ENCODE results near the gene MAL. TPM values are rescaled to one million over a fixed set of nuclear protein-coding genes. Genes with fewer than 3 reads are reported as not detected.
"Not testable (repeated sequence)": the region's sequence is repeated elsewhere in the genome, so short reads cannot be mapped to it uniquely, and the experiment has no call there.

The MAL gene
- total RNA-seq, 1 donor from 2014 or later: not detected

DNA sequence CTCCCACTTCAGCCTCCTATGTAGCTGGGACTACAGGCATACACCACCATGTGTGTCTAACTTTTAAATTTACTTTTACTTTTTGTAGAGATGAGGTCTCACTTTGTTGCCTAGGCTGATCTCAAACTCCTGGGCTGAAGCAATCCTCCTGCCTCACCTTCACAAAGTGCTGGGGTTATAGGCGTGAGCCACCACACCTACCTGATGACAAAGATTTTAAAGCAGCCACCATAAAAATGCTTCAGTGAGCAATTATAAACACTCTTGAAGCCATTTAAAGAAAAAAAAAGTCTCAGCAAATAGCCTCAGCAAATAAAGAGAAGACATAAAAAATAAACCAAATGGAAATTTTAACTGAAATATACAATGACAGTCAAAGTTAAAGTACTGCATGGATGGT is 60.5 kb downstream of the MAL start:
- Mint-ChIP-seq H3K4me3 (ENCODE audit: unreplicated experiment) (no peak overlapping the region), H3K27ac (ENCODE audit: unreplicated experiment) (no peak overlapping the region), H3K4me1 (ENCODE audit: low read depth) (no peaks in the 10 kb centered on the region), H3K27me3 (ENCODE audit: low read depth) (no peaks in the 10 kb centered on the region), H3K36me3 (ENCODE audit: low read depth) (peaks cover 38% of the 10 kb centered on the region), H3K9me3 (ENCODE audit: low read depth) (peaks cover 4% of the 10 kb centered on the region)
- DNase-seq (ENCODE audit: low spot score): no peak
- TF ChIP-seq, protein P1, sequence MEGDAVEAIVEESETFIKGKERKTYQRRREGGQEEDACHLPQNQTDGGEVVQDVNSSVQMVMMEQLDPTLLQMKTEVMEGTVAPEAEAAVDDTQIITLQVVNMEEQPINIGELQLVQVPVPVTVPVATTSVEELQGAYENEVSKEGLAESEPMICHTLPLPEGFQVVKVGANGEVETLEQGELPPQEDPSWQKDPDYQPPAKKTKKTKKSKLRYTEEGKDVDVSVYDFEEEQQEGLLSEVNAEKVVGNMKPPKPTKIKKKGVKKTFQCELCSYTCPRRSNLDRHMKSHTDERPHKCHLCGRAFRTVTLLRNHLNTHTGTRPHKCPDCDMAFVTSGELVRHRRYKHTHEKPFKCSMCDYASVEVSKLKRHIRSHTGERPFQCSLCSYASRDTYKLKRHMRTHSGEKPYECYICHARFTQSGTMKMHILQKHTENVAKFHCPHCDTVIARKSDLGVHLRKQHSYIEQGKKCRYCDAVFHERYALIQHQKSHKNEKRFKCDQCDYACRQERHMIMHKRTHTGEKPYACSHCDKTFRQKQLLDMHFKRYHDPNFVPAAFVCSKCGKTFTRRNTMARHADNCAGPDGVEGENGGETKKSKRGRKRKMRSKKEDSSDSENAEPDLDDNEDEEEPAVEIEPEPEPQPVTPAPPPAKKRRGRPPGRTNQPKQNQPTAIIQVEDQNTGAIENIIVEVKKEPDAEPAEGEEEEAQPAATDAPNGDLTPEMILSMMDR (IDR thresholded peaks at IDR 0.05): no peak

- no peak for DNase-seq (ENCODE audit: low spot score)
- Mint-ChIP-seq H3K4me3 (ENCODE audit: unreplicated experiment) (no peak overlapping the region), H3K9me3 (ENCODE audit: low read depth) (peaks cover 4% of the 10 kb centered on the region), H3K4me1 (ENCODE audit: low read depth) (no peaks in the 10 kb centered on the region), H3K27me3 (ENCODE audit: low read depth) (no peaks in the 10 kb centered on the region), H3K27ac (ENCODE audit: unreplicated experiment) (no peak overlapping the region), H3K36me3 (ENCODE audit: low read depth) (peaks cover 43% of the 10 kb centered on the region)
- TF ChIP-seq, protein P1 (IDR thresholded peaks at IDR 0.05): no peak
Observed at GRCh38 chr2:95087379-95087778, 61.9 kb downstream of the MAL start.

- no peak for DNase-seq (ENCODE audit: low spot score)
- Mint-ChIP-seq H3K9me3 (ENCODE audit: low read depth) (peaks cover 3% of the 10 kb centered on the region), H3K27me3 (ENCODE audit: low read depth) (no peaks in the 10 kb centered on the region), H3K27ac (ENCODE audit: unreplicated experiment) (no peak overlapping the region), H3K4me3 (ENCODE audit: unreplicated experiment) (no peak overlapping the region), H3K4me1 (ENCODE audit: low read depth) (no peaks in the 10 kb centered on the region), H3K36me3 (ENCODE audit: low read depth) (peaks cover 41% of the 10 kb centered on the region)
- TF ChIP-seq, protein P1 (IDR thresholded peaks at IDR 0.05): no peak
Observed at GRCh38 chr2:95091885-95092555, 66.5 kb downstream of the MAL start.

GRCh38 chr2:95098273-95098672 is 72.8 kb downstream of the MAL start:
- H3K4me1 Mint-ChIP-seq (ENCODE audit: low read depth); H3K4me3 Mint-ChIP-seq (ENCODE audit: unreplicated experiment); DNase-seq (ENCODE audit: low spot score); H3K9me3 Mint-ChIP-seq (ENCODE audit: low read depth); H3K27ac Mint-ChIP-seq (ENCODE audit: unreplicated experiment); H3K27me3 Mint-ChIP-seq (ENCODE audit: low read depth): not testable (repeated sequence)
- H3K36me3 Mint-ChIP-seq (ENCODE audit: low read depth): peaks cover 44% of the 10 kb centered on the region

DNA sequence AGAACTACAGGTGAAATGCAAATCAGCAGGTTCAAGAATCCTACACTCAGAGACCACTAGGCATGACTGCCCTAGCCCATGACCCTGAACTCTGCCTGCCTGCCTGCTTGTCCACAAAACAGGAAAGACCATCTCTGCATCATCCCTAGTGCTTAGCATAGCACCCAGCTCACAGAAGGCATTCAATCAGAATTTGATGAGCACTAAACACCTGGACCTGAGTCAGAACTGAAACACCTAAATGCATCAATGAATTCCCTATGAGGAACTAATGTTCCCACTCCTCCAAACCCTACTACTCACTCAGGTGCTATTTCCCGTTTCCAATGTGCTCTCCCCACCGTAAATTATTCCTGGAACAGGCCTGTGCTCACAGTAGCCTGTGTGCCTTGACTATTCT is 74.4 kb downstream of the MAL start:
- H3K27me3 Mint-ChIP-seq (ENCODE audit: low read depth): no peaks in the 10 kb centered on the region
- peaks cover 9% of the 10 kb centered on the region for H3K9me3 Mint-ChIP-seq (ENCODE audit: low read depth)
- H3K4me3 Mint-ChIP-seq (ENCODE audit: unreplicated experiment): no peak overlapping the region
- no peaks in the 10 kb centered on the region for H3K4me1 Mint-ChIP-seq (ENCODE audit: low read depth)
- TF ChIP-seq, protein P1 (IDR thresholded peaks at IDR 0.05): no peak
- DNase-seq (ENCODE audit: low spot score): no peak
- no peak overlapping the region for H3K27ac Mint-ChIP-seq (ENCODE audit: unreplicated experiment)
- H3K36me3 Mint-ChIP-seq (ENCODE audit: low read depth): peaks cover 46% of the 10 kb centered on the region

Other genes starting within 250 kb of the MAL start
- not detected in 3 replicates for gene TEKT4, start 154.3 kb upstream of the MAL start, total RNA-seq
- 32.9 to 42.4 TPM (median 33.6 TPM) in 3 replicates for gene MRPS5, start 96.1 kb downstream of the MAL start, total RNA-seq
- 12.1 to 16.3 TPM (median 14.3 TPM) in 3 replicates for gene ZNF514, start 134.1 kb downstream of the MAL start, total RNA-seq
- 4.5 to 8.0 TPM (median 5.0 TPM) in 3 replicates for gene ZNF2, start 140.1 kb downstream of the MAL start, total RNA-seq
- 4.7 to 6.0 TPM (median 4.8 TPM) in 3 replicates for gene ZNF892, start 181.8 kb downstream of the MAL start, total RNA-seq
- gene PROM2, start 248.7 kb downstream of the MAL start, total RNA-seq: 1.5 to 1.7 TPM (median 1.7 TPM) in 3 replicates

Data from chondrocyte (in vitro differentiated cells).